HCT116 (cell line): Measurements from ENCODE around the gene GRAP. TPM values are rescaled to one million over a fixed set of nuclear protein-coding genes. Genes with fewer than 3 reads are reported as not detected.

Experiments used
- ATAC-seq: fragments of 200-7000 bp; cut with Tn5 transposase; 2 replicates; pipeline ENCODE4 v1.9.1; 2020; ENCODE audit warnings: mild to moderate bottlenecking, moderate library complexity
- BruUV-seq: library from RNA; stranded (reverse); fragments of 400-500 nt; replicated peaks from 2 replicates; lab custom pipeline; 2021; lab: Mats Ljungman, UMichigan
- CTCF ChIA-PET: fragments of 300-600 bp; sonication (Branson Sonifier 250); formaldehyde crosslinking; loops from one replicate; lab custom pipeline; 2021; ENCODE audit warnings: antibody characterized with exemption; lab: Charles Lee
- POLR2A ChIA-PET: fragments of 300-600, 350-600 bp; sonication (Branson Sonifier 250); formaldehyde crosslinking; loops from one replicate; lab custom pipeline; 2021; ENCODE audit warnings: antibody characterized with exemption; lab: Charles Lee
- RAD21 ChIA-PET, 2 experiments: fragments of 300-600 bp; sonication (Branson Sonifier 250); formaldehyde crosslinking; loops; one replicate each; lab custom pipeline; 2023; ENCODE audit warnings: low total read pairs in 2 of 2; ENCODE audit not compliant: uncharacterized antibody in 2 of 2, unreplicated experiment in 2 of 2, low non-redundant PET in 1 of 2; lab: Charles Lee
- DNase-seq: peaks from one replicate; pipeline ENCODE4 v3.0.0-alpha.2; 2010; ENCODE audit warnings: low read depth, low spot score
- H2AFZ ChIP-seq: fragments of 200-600 bp; shearing (Covaris generic), sonication (generic); 2 replicates; pipeline ENCODE4 v1.6.1; 2017; ENCODE audit warnings: low read depth, mixed run types, mixed read lengths, antibody characterized with exemption, low read length; ENCODE audit not compliant: poor library complexity, severe bottlenecking
- H3K27ac ChIP-seq: 2 replicates; pipeline ENCODE4 v1.5.1; 2012; ENCODE audit warnings: low read depth, low read length
- H3K27me3 ChIP-seq: fragments of 200-600 bp; sonication (generic); 2 replicates; pipeline ENCODE4 v1.6.1; 2016; ENCODE audit warnings: mixed run types, low read length, mixed read lengths; ENCODE audit not compliant: insufficient read depth
- H3K36me3 ChIP-seq, 2 experiments: fragments of 200-500 bp in 1 of 2; fragments of 200-600 bp in 1 of 2; sonication (Bioruptor generic) in 1 of 2; sonication (generic) in 1 of 2; 2 replicates each; pipeline versions ENCODE4 v1.5.1 to v1.6.1; 2014 to 2016; ENCODE audit warnings: low read length in 2 of 2, inconsistent platforms in 1 of 2, mixed read lengths in 1 of 2, mixed run types in 1 of 2; ENCODE audit not compliant: insufficient read depth in 2 of 2, control insufficient read depth in 1 of 2
- H3K4me1 ChIP-seq, 2 experiments: fragments of 200-600 bp in 1 of 2; sonication (generic) in 1 of 2; 2 replicates each; pipeline versions ENCODE4 v1.5.1 to v1.6.1; 2012 to 2017; ENCODE audit warnings: low read length in 2 of 2, inconsistent platforms in 1 of 2, mild to moderate bottlenecking in 1 of 2, mixed read lengths in 1 of 2, mixed run types in 1 of 2, moderate library complexity in 1 of 2; ENCODE audit not compliant: insufficient read depth in 2 of 2, control insufficient read depth in 1 of 2
- H3K4me2 ChIP-seq: fragments of 200-600 bp; sonication (generic); 2 replicates; pipeline ENCODE4 v1.6.1; 2017; ENCODE audit warnings: mixed run types, low read length, mixed read lengths
- H3K4me3 ChIP-seq, 2 experiments: fragments of 200-600 bp in 1 of 2; sonication (generic) in 1 of 2; replicated peaks in 1 of 2; 2 replicates each; pipeline ENCODE4 v1.5.1; 2011 to 2016; ENCODE audit warnings: low read length in 2 of 2, control low read depth in 1 of 2, low read depth in 1 of 2, mild to moderate bottlenecking in 1 of 2, mixed read lengths in 1 of 2, mixed run types in 1 of 2
- H3K79me2 ChIP-seq: fragments of 200-600 bp; sonication (generic); 2 replicates; pipeline ENCODE4 v1.6.1; 2017; ENCODE audit warnings: mild to moderate bottlenecking, mixed run types, low read length, moderate library complexity, mixed read lengths; ENCODE audit not compliant: insufficient read depth
- H3K9ac ChIP-seq: fragments of 200-600 bp; sonication (generic); 2 replicates; pipeline ENCODE4 v1.6.1; 2016; ENCODE audit warnings: low read length, mixed read lengths
- H3K9me2 ChIP-seq: fragments of 200-600 bp; sonication (generic), shearing (Covaris generic); 2 replicates; pipeline ENCODE4 v1.6.1; 2017; ENCODE audit warnings: mixed run types, mild to moderate bottlenecking, moderate library complexity; ENCODE audit not compliant: insufficient read depth
- H3K9me3 ChIP-seq, 2 experiments: fragments of 200-500 bp in 1 of 2; fragments of 200-600 bp in 1 of 2; sonication (Bioruptor generic) in 1 of 2; sonication (generic) in 1 of 2; 2 replicates each; pipeline ENCODE4 v1.6.1; 2014 to 2017; ENCODE audit warnings: low read length in 2 of 2, mixed read lengths in 2 of 2, inconsistent platforms in 1 of 2, low read depth in 1 of 2, mild to moderate bottlenecking in 1 of 2, mixed run types in 1 of 2, moderate library complexity in 1 of 2; ENCODE audit not compliant: control insufficient read depth in 1 of 2, insufficient read depth in 1 of 2
- H4K20me1 ChIP-seq: fragments of 200-600 bp; sonication (generic), shearing (Covaris generic); 2 replicates; pipeline ENCODE4 v1.6.1; 2017; ENCODE audit warnings: mixed run types, mild to moderate bottlenecking, moderate library complexity; ENCODE audit not compliant: insufficient read depth
- CBX3 ChIP-seq: IDR thresholded peaks from 2 replicates; pipeline ENCODE4 v1.6.1; 2012; ENCODE audit warnings: low read depth
- CEBPB ChIP-seq: IDR thresholded peaks from 2 replicates; pipeline ENCODE4 v1.6.1; 2012; ENCODE audit warnings: low read depth
- CTCF ChIP-seq, 3 experiments: fragments of 200-600 bp in 1 of 3; sonication (generic) in 1 of 3; IDR thresholded peaks in 2 of 3; conservative IDR thresholded peaks in 1 of 3; 2 replicates each; pipeline ENCODE4 v1.5.1; 2012 to 2017; ENCODE audit warnings: low read depth in 2 of 3, low read length in 2 of 3, antibody characterized with exemption in 1 of 3, borderline replicate concordance in 1 of 3, control low read depth in 1 of 3, mild to moderate bottlenecking in 1 of 3, mixed read lengths in 1 of 3, mixed run types in 1 of 3, moderate library complexity in 1 of 3; ENCODE audit not compliant: insufficient read depth in 1 of 3
- EZH2 ChIP-seq: fragments of 200-600 bp; sonication (generic); IDR thresholded peaks from 2 replicates; pipeline ENCODE4 v1.6.1; 2017; ENCODE audit warnings: antibody characterized with exemption, mixed run types
- EZH2phosphoT487 ChIP-seq: fragments of 200-600 bp; IDR thresholded peaks from 2 replicates; pipeline ENCODE4 v1.6.1; 2018; ENCODE audit warnings: antibody characterized with exemption, borderline replicate concordance
- FOSL1 ChIP-seq: IDR thresholded peaks from 2 replicates; pipeline ENCODE4 v1.6.1; 2012; ENCODE audit warnings: low read depth
- JUND ChIP-seq: IDR thresholded peaks from 2 replicates; pipeline ENCODE4 v1.6.1; 2012
- POLR2A ChIP-seq: IDR thresholded peaks from 2 replicates; pipeline ENCODE4 v1.7.0; 2011; ENCODE audit warnings: borderline replicate concordance; ENCODE audit not compliant: insufficient read depth, insufficient read length; ENCODE audit errors: extremely low read depth
- POLR2AphosphoS5 ChIP-seq: IDR thresholded peaks from 2 replicates; pipeline ENCODE4 v1.6.1; 2011; ENCODE audit warnings: mild to moderate bottlenecking, low read depth, low read length, moderate library complexity
- SP1 ChIP-seq: IDR thresholded peaks from 2 replicates; pipeline ENCODE4 v1.6.1; 2012; ENCODE audit warnings: low read depth
- YY1 ChIP-seq: IDR thresholded peaks from 2 replicates; pipeline ENCODE4 v1.6.1; 2011; ENCODE audit warnings: low read length, low read depth, moderate library complexity, mild to moderate bottlenecking; ENCODE audit not compliant: insufficient replicate concordance; ENCODE audit errors: extremely low read depth
- ZBTB33 ChIP-seq: IDR thresholded peaks from 2 replicates; pipeline ENCODE4 v1.6.1; 2011; ENCODE audit warnings: mild to moderate bottlenecking, low read length, moderate library complexity; ENCODE audit not compliant: insufficient replicate concordance; ENCODE audit errors: extremely low read depth
- intact Hi-C: fragments of 100-400 bp; cut with micrococcal nuclease; formaldehyde crosslinking; loops from 2 replicates; pipeline ENCODE4 v1.10.0; 2022
- total RNA-seq: library from RNA; stranded (reverse); gene quantifications from one replicate; pipeline ENCODE4 v1.2.1, GENCODE V29; 2021; ENCODE audit not compliant: unreplicated experiment

GRAP gene
- total RNA-seq, 1 experiment from 2014 or later = 0.27 TPM

- CTCF ChIA-PET = no interaction called here
- Histone ChIP-seq H3K4me3 (no peak overlapping the region), H3K4me1 (peaks cover 0 to 16% of the 10 kb centered on the region in 2 experiments; a peak in 1 of 4 replicates), H3K9ac (no peak overlapping the region), H4K20me1 (no peaks in the 10 kb centered on the region), H3K9me3 (no peaks in the 10 kb centered on the region), H3K27me3 (no peaks in the 10 kb centered on the region), H2AFZ (no peak overlapping the region), H3K36me3 (no peaks in the 10 kb centered on the region)
- no peak for ATAC-seq
- intact Hi-C loops = no loop called here
- POLR2A ChIA-PET = interaction anchor here (0.6 kb wide), 1 partner anchor 835 kb away, joined by 3 read pairs; no protein-coding TSS in a partner anchor
- TF ChIP-seq YY1 = no peak
- no peak for TF ChIP-seq EZH2phosphoT487
- TF ChIP-seq POLR2AphosphoS5 = no peak
- TF ChIP-seq FOSL1 = no peak
- TF ChIP-seq POLR2A = no peak
- no peak for TF ChIP-seq ZBTB33
- no peak for TF ChIP-seq SP1
- no peak for TF ChIP-seq CTCF (IDR thresholded peaks at IDR 0.05 in 2 of 3, conservative IDR thresholded peaks at IDR 0.05 in 1 of 3; ENCODE audit: borderline replicate concordance in 1 of 3, insufficient read depth in 1 of 3, low read depth in 2 of 3, low read length in 2 of 3)
- TF ChIP-seq CEBPB = no peak
- no peak for TF ChIP-seq CBX3
- TF ChIP-seq EZH2 = no peak
- no peak for TF ChIP-seq JUND
- TF ChIP-seq, all 23 proteins: peak for 0
- no TSS peak for BruUV-seq
- Histone ChIP-seq H3K9me2 (no peaks in the 10 kb centered on the region), H3K27ac (no peak overlapping the region), H3K79me2 (no peaks in the 10 kb centered on the region), H3K4me2 (no peak overlapping the region)
- no peak for DNase-seq
- RAD21 ChIA-PET = no interaction called here
These were observed 28.8 kb downstream of the GRAP start for GRCh38 chr17:19017804-19018599.
